NCI-H510A (cell line): ENCODE measurements around the gene CERS6.
"Not testable (repeated sequence)": the region's sequence is repeated elsewhere in the genome, so short reads cannot be mapped to it uniquely, and the experiment has no call there.

Experiments used
- DNase-seq: peaks from one replicate; lab custom pipeline; 2025; lab: John Stamatoyannopoulos, UW

The CERS6 gene

DNA sequence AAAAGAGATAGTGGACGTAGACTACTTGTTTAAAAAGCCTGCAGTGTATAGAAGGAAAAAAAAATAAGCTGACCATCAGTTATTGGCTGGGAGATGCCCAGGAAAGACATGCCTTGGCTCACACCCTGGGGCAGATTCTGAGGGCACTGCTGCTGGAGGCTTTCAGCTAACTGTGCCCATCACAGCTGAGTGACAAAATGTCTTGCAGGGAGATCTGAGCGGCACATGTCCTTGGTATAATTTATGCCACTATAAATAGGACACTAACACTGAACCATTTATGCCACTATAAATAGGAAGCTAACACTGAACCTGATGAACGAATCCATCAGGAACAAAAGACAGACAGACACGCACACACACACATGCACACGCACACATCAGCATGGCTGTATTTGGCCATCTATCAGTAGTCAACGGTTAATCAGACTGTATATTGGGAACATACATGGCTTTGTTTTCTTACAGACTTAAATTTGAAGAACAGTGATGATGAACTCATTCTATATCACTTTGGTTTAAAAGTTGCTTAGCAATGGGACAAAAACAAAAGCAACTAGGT lies 278.2 kb downstream of the CERS6 start:
- no peak for DNase-seq

DNA sequence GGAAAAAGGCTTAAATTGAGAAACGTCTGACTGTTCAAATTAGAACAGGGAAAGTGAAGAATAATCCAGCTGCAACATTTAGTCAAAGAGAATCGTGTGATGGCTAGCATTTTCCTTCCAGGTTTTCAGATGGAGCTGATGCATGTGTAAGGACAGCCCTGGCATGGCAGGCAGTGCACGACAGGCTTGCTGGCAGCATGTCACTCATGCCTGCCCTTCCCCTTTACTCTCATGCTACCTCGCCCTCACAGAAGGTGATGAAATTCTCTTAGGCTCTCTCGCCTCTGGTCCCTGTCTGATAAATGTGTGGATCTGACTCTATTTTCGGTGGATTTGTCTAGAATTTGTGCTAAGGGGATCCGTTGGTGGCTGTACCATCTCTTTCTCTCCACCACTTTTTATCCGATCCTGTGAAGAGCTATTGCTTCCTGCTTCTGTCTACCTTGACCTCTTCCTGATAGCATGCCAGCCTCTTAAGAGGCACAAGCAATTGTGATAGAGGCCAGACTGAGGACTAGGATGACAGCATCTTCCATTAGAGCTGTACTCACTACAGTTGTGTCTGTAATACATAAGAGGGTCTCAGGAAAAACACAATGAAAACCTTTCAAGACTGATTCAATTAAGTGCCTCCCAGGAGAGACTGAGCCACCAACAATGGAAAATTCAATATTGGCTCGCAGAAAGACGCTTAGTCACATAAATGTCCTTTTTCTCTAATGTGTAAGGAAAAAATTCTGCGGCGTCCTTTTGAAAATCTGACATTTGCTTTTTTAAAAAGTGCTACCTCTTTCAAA lies 280.8 kb downstream of the CERS6 start:
- no peak for DNase-seq

DNA sequence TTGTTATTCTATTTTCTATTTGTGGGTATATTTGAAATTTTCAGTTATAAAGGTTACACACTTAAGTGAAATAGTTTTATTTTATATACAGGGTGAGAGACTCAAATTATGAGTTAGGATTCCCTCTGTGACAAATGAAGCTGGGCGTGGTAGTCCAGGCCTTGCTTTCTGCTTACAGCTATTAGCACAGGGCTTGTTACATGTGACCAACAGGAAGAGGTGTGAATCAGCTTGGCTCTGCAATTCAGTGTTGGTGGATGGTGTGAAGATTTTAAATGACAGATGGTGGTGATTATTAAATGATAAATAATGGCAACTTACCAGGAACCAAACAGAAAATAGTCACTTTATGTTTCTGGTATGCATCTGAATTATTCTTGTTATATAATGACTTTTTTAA lies 282.0 kb downstream of the CERS6 start:
- no peak for DNase-seq

DNA sequence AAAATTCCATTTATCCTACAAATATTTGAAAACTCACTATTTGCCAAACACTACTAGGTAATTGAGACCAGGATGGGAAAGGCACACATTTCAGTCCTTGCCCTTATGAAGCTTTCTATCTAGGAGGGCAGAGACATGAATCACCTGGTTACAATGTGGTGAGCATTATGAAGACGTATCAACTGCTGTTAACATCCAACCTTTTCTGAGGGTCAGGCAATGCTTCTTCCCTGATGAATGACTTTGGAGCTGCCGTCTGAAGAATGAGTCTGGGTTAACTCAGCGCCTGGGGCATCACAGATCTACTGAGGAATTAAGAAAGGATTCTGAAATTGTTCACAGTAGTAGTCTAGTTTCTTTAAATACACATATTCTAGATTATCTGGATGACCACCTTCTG lies 284.3 kb downstream of the CERS6 start:
- DNase-seq, result no peak

DNA sequence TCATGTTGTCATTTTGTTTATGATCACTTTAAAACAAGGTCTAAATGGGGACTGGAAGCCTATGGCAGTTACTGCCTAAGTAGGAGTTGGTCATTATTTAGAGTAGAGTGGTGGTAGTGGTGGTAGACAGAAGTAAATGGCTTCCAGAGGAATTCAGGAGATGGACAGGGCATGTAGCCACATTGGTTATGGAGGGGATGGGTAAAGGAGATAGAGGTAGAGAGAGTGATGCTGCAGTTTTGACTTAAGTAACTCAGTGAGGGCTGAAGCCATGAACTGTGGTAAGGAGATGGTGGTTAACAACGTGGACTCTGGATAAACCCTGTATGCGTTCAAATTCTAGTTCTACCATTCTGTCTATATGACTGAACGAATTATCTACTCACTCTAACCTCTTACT lies 284.7 kb downstream of the CERS6 start:
- DNase-seq, result no peak

DNA sequence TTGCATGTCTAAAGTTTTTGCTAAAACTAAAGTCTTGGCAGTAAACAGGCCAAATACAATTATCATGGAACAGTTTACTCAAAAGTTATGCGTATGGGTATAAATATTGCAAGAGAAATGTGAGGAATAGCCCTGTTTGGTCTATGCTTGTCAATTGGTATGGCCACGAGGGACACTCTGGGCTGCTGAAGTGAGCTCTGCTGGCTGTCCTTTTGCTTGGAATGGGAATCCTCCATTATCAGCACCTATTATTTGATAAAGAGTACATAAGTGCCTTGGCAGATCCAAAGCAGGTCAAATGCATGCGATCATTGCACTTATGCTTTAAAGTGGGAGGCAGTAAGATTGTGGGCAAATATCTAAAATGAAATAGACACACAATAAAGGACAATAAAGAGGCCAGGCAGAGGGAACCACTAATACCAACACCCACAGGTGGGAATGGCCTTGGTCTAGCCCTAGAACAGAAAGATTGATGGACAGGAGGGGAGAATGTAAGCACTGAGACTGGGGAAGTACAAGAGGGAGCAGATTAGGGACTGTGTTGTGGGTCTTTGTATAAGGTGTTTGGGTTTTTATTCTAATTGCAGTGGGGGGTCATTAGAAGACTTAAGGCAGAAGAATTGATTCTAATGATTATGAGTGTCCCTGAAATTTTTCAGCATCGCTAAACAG lies 286.3 kb downstream of the CERS6 start:
- DNase-seq, result no peak

DNA sequence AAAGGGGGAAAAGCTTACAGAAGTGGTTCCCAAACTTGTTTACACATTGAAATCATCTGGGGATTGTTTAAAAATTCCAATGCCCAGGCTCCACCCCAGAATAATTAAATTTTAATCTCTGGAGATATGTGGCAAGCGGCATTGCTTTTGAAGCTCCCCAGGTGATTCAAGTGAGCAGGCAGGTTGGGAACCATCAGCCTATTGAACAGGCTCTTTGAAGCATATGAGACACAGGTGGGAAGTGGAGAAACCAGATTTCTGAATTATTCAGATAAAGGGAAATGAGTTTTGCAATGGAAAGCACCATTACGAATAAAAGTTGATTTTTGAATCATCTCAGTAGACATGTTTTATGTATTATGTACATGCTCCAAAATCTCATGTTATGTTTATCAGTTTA lies 288.8 kb downstream of the CERS6 start:
- DNase-seq, result no peak

DNA sequence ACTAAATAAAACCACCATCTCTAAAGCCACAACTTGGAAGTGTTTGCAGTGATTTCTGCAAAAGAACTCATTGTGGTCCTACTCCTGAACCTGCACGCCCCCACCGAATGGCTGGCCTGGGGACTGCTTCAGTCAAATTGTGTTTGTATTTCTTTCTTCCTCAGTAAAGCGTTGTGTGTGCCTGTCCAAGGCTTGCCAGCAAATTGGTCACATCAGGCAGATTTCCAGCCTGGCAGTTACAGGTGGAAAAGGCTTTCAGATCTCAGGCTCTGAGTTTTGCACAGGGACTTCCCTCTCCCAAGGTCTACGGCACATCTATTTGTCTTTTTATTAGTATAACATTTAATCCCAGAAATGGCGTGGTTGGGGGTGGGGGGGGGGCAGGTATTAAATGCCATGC lies 292.4 kb downstream of the CERS6 start:
- DNase-seq, result no peak

DNA sequence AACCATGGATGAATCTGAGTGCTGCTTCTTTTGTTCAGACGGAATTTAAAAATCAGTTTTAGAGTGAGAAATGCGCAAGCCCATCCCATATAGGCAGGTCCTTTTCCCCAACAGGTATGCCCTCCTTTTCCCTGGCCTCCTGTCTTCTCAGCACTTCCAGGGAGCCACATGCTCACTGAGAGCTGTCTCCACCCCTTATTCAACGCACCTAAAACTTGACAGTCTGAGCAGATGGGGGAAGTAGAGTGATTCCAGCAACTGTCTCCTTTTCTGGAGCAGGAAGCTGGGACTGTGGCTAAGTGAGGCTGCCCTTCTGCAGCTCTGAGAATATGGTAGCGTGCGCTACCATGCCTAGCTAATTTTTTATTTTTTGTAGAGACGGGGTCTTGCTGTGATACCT lies 293.2 kb downstream of the CERS6 start:
- no peak for DNase-seq

DNA sequence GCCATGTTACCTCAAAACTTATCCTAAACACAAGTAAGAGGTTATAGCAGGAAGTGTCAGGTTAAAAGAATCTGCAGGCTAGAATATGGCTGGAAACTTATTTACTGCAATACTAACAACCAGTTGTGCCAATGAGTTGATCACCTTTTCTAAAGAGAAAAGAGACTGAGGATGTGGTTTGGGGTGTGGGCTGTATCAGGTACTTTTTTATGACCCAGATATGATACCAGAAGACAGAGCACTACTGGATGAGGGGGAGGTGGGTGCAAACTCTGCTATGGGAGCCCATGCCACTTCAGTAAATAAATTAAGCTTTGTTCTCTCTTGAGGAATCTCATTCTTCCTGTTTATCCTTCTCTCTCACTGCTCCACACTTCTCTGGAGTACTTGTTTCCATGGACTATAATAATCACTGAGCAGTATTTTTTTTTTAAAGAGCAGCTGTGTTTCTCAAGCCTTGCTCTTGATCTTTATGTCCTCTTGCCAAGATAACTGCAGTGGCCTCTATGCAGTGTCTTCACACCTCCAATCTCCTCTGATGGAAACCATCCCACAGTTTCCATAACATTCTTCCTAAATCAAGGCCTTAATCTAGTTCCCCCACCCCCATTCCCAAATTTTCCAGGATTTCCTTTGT lies 295.1 kb downstream of the CERS6 start:
- DNase-seq, result no peak

DNA sequence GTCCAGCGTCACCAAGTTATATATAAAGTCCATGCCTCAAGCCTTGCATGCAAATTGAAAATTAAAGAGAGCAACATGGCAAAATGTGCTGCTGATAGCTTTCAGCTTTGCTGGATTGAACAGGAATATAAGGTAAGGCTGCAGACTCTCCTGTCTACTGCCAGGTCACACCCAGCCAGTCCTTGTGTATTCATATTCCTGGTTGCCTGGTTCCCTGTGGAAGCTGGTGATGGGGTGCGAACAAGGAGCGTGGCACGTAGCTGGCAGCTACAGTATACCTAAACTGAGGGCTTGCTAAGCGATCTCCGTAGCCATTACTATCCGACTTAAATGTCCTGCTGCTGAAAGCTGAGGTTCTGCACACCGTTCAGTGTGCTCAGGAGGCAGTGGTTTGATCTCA lies 296.3 kb downstream of the CERS6 start:
- DNase-seq, result no peak

DNA sequence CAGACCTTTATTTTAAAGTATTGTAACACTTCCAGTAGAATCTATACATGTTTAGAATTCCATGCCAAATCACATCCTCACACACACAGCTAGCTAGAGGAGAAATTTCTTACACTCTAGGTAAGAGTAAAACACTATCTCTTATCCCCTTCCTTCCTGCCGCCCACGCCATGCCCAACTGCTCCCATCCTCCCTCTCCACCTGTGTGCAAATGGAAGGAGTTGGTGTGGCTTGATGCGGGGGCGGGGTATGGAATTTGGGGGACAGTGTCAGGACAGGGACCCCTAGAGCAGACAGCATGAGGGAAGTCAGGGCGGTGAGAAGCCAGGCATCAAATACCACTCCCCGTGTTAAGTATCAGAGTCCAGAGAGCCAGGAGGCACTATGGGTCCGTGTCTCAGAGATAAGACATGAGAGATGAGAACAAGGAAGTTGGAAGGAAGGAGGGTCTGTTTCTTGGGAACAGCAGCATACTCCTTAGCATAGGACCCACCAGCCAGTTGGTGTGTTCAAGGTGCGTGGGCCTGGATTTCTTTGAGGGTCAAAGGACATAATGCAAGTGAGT lies 297.8 kb downstream of the CERS6 start:
- DNase-seq, result no peak

DNA sequence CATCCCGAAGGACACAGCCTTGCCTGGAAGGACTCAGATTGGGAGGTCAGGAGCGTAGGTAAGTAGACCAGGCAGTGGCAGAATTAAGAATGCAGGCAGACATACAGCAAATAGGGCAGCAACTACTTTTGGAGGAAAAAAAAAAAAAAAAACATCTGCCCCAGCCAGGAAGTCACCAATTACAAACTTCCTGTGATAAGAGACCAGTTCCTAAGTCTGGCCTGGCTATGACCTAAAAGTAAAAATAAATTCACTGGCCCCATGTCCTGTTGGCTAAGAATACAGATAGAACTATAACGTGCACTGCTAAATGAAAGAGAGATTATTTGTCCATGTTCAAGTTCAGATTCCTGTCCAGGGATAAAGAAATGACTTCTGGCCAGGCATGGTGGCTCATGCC lies 301.2 kb downstream of the CERS6 start:
- no peak for DNase-seq

DNA sequence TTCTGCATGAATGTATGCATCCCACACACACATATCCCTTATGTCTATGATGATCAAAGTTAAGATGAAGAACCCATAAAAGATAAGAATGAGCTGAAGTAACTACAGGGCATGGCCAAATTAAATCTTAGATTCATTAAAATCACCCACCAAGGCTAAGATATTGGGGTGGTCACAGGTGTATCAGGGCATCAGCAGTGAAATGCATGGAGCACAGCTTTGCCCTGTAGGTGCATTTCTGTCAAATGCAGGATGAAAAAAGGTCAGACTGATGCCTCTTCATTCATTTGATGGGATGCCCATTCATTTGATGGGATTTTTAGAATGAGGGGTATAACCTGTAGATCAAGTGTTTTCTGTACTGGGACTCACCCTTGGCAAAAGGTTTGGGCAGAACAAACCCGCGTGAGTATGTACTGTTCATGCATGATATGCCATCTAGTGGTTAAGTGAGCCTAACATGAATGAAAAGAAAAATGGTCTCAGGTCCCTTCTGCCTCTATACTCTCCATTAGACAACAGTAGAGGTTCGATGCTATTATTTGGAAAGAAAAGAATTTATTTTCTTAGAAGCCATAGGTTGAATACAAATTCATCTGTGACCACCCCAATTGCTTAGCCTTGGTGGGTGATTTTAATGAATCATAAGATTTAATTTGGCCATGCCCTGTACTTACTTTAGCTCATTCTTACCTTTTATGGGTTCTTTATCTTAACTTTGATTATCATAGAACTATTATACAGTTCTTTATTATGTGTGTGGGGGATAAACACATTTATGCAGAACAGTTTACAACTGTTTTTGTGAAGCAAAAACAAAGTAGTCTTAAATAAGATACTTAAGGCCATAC lies 303.1 kb downstream of the CERS6 start:
- DNase-seq, result peak; percentile 2

DNA sequence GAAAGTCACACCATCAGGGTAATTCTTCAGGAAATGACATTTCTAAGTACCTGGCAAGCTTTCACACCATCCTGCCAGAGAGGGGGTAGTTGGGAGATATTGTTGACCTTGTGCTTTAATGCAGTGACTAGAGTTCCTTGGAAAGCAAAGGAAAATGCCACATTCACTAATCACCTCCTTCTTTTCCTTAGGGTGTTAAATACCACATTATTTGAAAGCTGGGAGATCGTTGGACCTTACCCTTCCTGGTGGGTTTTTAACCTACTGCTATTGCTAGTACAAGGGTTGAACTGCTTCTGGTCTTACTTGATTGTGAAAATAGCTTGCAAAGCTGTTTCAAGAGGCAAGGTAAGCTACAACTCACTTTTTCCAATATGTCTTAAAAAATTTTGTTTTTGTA lies 309.3 kb downstream of the CERS6 start:
- no peak for DNase-seq

DNA sequence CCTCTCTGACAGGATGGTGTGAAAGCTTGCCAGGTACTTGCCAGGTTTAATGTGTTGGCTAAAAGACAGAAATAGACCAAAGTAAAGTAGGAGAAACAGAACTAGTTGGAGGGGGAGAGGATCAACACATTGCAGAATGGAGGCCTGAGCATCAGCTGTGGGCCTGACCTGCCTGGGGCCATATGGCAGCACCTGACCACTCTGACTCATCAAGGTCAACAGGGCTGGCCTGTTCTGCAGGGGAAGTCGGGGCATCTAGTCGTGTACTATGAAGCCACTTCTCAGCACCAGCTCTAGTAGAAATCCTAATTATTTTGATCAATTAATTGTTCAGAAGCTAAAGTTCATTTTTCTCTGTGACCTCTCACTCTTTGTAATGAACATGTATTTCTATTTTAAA lies 310.5 kb downstream of the CERS6 start:
- no peak for DNase-seq

DNA sequence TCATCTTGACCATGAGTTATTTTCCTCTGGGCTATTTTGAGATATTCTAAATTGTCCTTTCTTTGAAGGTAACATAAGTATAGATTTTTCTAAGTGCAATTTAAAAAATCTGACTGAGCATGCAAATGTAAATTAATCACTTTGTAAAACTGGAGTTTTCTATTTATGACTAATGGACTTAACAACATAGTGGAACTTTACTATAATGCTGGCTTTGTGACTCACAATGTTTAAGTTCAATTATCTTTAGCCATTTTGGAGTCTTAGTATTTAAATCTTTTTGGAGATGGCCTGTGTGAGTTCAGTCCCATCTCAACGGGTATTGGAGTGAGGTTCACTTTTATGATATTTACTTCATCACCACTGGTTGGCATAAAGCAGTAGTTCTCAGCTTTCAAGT lies 311.2 kb downstream of the CERS6 start:
- no peak for DNase-seq

DNA sequence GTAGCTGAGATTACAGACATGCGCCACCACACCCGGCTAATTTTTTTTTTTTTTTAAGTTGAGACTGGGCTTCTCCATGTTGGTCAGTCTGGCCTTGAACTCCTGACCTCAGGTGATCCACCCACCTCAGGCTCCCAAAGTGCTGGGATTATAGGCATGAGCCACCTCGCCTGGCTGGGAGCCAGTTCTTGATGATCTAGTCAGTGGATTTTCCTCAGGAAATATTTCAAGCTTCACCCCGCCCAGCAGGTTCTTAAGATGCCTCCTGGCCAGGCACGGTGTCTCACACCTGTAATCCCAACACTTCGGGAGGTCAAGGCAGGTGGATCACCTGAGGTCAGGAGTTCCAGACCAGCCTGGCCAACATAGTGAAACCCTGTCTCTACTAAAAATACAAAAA lies 312.3 kb downstream of the CERS6 start:
- DNase-seq, result not testable (repeated sequence)

DNA sequence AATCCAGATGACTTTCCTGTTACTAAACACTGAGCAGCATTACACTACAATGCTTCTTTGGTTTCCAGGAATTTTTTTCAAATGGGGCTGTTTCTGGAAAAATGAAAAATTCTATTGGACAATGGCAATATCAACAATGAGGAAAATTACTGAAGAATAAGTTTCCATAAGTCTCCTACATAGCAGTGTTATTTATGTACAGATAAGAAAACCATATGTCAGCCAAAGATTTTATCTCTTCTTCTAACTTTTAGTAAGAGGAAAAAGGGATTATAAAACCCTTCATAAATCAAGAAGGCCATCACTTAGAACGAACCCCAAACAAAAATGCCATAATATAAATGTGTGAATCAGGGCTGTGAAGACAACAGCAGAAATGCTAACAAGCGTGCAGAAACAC lies 314.7 kb downstream of the CERS6 start:
- DNase-seq, result no peak

DNA sequence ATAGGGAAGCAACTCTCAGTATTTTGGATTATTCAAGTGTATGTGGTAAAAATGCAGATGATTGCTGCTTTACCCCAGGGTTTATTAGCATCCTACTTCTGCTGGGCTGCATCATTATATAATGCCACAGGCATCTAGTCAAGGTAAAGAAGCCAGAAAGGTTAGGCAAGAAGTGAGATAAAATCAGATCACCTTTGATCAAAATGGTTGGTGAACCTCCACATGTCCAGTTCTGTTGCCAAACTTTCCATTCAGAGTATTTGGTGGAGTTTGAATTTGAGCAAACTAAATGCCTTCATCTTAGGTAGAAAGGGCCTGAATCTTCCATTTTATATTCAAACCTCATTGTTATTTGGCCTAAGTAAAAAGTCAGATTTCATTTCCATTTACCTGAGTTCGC lies 316.6 kb downstream of the CERS6 start:
- DNase-seq, result no peak

DNA sequence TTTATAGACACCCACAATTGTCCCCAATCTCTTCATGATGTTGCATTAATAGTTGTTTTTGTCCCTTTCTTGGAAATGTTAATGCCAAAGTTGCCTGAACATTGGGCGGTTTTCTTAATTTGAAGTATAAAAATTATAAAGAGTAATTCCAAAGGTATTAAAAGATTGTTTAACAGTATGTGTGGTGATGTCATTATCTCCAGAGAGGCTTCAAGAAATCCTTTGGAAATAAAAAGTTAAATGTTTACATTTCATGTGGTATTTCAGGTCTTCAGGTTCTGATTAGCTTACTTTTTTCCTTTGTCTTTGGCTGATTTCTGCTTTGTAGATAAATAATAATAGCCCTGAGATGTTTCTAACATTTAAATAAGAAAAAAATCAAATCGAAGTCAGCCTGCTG lies 317.1 kb downstream of the CERS6 start:
- DNase-seq, result no peak
